HepG2 (cell line): ENCODE measurements around the gene SPRYD4. TPM values are rescaled to one million over a fixed set of nuclear protein-coding genes. Genes with fewer than 3 reads are reported as not detected.

Experiments
- ARNT2 ChIP-seq: sonication (generic); formaldehyde crosslinking; IDR thresholded peaks from 2 replicates; pipeline ENCODE4 v1.8.0; 2022; ENCODE audit warnings: mild to moderate bottlenecking, low read depth, missing genetic modification reagents, moderate library complexity
- ATF6 ChIP-seq: sonication (generic); formaldehyde crosslinking; conservative IDR thresholded peaks from 2 replicates; pipeline ENCODE4 v1.4.0; 2020; ENCODE audit warnings: missing genetic modification reagents
- ATM ChIP-seq: fragments of 450-650 bp; IDR thresholded peaks from 2 replicates; pipeline ENCODE4 v1.7.1; 2017; ENCODE audit warnings: mild to moderate bottlenecking, borderline replicate concordance
- ELF4 ChIP-seq: sonication (generic); formaldehyde crosslinking; IDR thresholded peaks from 2 replicates; pipeline ENCODE4 v1.5.0; 2020; ENCODE audit warnings: missing genetic modification reagents, mild to moderate bottlenecking, moderate library complexity, borderline replicate concordance
- RAD21 ChIP-seq: fragments of 450-650 bp; formaldehyde crosslinking; IDR thresholded peaks from 2 replicates; pipeline ENCODE4 v1.5.0; 2020; ENCODE audit warnings: mild to moderate bottlenecking
- TCF12 ChIP-seq, 2 experiments: fragments of 450-650 bp in 1 of 2; sonication (generic) in 1 of 2; formaldehyde crosslinking in 1 of 2; IDR thresholded peaks; 2 replicates each; pipeline versions ENCODE4 v1.6.1 to v1.8.0; 2017 to 2022; ENCODE audit warnings: antibody characterized with exemption in 1 of 2, mild to moderate bottlenecking in 1 of 2, missing genetic modification reagents in 1 of 2, moderate library complexity in 1 of 2
- ZBTB1 ChIP-seq: sonication (generic); formaldehyde crosslinking; IDR thresholded peaks from 2 replicates; pipeline ENCODE4 v1.4.0; 2020; ENCODE audit warnings: missing genetic modification reagents, borderline replicate concordance
- ZNF230 ChIP-seq: sonication (generic); formaldehyde crosslinking; IDR thresholded peaks from 2 replicates; pipeline ENCODE4 v1.4.0; 2020; ENCODE audit warnings: mild to moderate bottlenecking, missing genetic modification reagents
- ZNF263 ChIP-seq: sonication (generic); formaldehyde crosslinking; IDR thresholded peaks from 2 replicates; pipeline ENCODE4 v1.4.0; 2020; ENCODE audit warnings: missing genetic modification reagents
- ZNF354B ChIP-seq: sonication (generic); formaldehyde crosslinking; IDR thresholded peaks from 2 replicates; pipeline ENCODE4 v1.8.0; 2022; ENCODE audit warnings: mild to moderate bottlenecking, missing genetic modification reagents
- ZNF672 ChIP-seq: sonication (generic); formaldehyde crosslinking; IDR thresholded peaks from 2 replicates; pipeline ENCODE4 v1.8.1; 2022; ENCODE audit warnings: missing genetic modification reagents
- ZNF777 ChIP-seq: sonication (generic); formaldehyde crosslinking; IDR thresholded peaks from 2 replicates; pipeline ENCODE4 v1.4.0; 2020; ENCODE audit warnings: missing genetic modification reagents
- ZNF891 ChIP-seq: sonication (generic); formaldehyde crosslinking; IDR thresholded peaks from 2 replicates; pipeline ENCODE4 v1.5.0; 2020; ENCODE audit warnings: mild to moderate bottlenecking, missing genetic modification reagents
- polyA plus RNA-seq, 8 experiments: library from polyadenylated mRNA; depleted of rRNA in 3 of 8; stranded (reverse) in 7 of 8; unstranded in 1 of 8; fragments of >200 nt; fragmentation: Illumina TruSeq in 4 of 8; extraction: Trizol in 4 of 8; gene quantifications; 2 replicates each; pipeline versions ENCODE4 v1.2.1 to v1.2.3, GENCODE V29; 2011 to 2016; ENCODE audit warnings: low read depth in 4 of 8, missing spikeins in 1 of 8, mixed read lengths in 1 of 8; ENCODE audit not compliant: insufficient read depth in 1 of 8
- total RNA-seq, 5 experiments: library from RNA; depleted of rRNA; stranded (reverse); fragments of >200 nt; fragmentation: Illumina TruSeq; extraction: Trizol; gene quantifications; 2 replicates each; pipeline ENCODE4 v1.2.3, GENCODE V29; 2016; ENCODE audit warnings: low read depth in 1 of 5
- TF ChIP-seq, protein P1 (sequence below): IDR thresholded peaks from 2 replicates; pipeline ENCODE4 v1.6.1; 2012; ENCODE audit warnings: low read length, improper control_type of control experiment
- TF ChIP-seq, protein P2 (sequence below): sonication (generic); formaldehyde crosslinking; IDR thresholded peaks from 2 replicates; pipeline ENCODE4 v1.5.1; 2020; ENCODE audit warnings: mild to moderate bottlenecking, moderate library complexity, missing genetic modification reagents
- TF ChIP-seq, protein P3 (sequence below): sonication (generic); formaldehyde crosslinking; IDR thresholded peaks from 2 replicates; pipeline ENCODE4; 2020; ENCODE audit warnings: missing genetic modification reagents, mild to moderate bottlenecking, borderline replicate concordance
- TF ChIP-seq, protein P4 (sequence below): sonication (generic); formaldehyde crosslinking; IDR thresholded peaks from 2 replicates; pipeline ENCODE4 v1.5.0; 2020; ENCODE audit warnings: missing genetic modification reagents

The SPRYD4 gene
- total and polyA plus RNA-seq, 2 of the 13 experiments (the other 11 are each of a cell fraction or from before 2014, with no cell fraction given): 3.9 to 4.5 TPM

- TF ChIP-seq, protein P1, sequence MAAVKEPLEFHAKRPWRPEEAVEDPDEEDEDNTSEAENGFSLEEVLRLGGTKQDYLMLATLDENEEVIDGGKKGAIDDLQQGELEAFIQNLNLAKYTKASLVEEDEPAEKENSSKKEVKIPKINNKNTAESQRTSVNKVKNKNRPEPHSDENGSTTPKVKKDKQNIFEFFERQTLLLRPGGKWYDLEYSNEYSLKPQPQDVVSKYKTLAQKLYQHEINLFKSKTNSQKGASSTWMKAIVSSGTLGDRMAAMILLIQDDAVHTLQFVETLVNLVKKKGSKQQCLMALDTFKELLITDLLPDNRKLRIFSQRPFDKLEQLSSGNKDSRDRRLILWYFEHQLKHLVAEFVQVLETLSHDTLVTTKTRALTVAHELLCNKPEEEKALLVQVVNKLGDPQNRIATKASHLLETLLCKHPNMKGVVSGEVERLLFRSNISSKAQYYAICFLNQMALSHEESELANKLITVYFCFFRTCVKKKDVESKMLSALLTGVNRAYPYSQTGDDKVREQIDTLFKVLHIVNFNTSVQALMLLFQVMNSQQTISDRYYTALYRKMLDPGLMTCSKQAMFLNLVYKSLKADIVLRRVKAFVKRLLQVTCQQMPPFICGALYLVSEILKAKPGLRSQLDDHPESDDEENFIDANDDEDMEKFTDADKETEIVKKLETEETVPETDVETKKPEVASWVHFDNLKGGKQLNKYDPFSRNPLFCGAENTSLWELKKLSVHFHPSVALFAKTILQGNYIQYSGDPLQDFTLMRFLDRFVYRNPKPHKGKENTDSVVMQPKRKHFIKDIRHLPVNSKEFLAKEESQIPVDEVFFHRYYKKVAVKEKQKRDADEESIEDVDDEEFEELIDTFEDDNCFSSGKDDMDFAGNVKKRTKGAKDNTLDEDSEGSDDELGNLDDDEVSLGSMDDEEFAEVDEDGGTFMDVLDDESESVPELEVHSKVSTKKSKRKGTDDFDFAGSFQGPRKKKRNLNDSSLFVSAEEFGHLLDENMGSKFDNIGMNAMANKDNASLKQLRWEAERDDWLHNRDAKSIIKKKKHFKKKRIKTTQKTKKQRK: no peak
- peak; percentile 65; the same call in 1 of the 2 replicates for TF ChIP-seq ZNF230
- TF ChIP-seq, protein P2, sequence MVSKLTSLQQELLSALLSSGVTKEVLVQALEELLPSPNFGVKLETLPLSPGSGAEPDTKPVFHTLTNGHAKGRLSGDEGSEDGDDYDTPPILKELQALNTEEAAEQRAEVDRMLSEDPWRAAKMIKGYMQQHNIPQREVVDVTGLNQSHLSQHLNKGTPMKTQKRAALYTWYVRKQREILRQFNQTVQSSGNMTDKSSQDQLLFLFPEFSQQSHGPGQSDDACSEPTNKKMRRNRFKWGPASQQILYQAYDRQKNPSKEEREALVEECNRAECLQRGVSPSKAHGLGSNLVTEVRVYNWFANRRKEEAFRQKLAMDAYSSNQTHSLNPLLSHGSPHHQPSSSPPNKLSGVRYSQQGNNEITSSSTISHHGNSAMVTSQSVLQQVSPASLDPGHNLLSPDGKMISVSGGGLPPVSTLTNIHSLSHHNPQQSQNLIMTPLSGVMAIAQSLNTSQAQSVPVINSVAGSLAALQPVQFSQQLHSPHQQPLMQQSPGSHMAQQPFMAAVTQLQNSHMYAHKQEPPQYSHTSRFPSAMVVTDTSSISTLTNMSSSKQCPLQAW (CRISPR knock-in tag): peak; percentile 61; the same call in 1 of the 2 replicates
- 0 out of 2 replicates have a peak, but pooled peaks have one; percentile 48 for TF ChIP-seq ZNF672 (CRISPR knock-in tag)
- TF ChIP-seq ZBTB1: no peak
- no peak for TF ChIP-seq ELF4 (CRISPR knock-in tag)
- TF ChIP-seq RAD21 (CRISPR knock-in tag): peak; percentile 54; the same call in 1 of the 2 replicates
- peak; percentile 72; the same call in 1 of the 2 replicates for TF ChIP-seq ARNT2
- TF ChIP-seq ZNF263 (CRISPR knock-in tag): no peak
- TF ChIP-seq, protein P3, sequence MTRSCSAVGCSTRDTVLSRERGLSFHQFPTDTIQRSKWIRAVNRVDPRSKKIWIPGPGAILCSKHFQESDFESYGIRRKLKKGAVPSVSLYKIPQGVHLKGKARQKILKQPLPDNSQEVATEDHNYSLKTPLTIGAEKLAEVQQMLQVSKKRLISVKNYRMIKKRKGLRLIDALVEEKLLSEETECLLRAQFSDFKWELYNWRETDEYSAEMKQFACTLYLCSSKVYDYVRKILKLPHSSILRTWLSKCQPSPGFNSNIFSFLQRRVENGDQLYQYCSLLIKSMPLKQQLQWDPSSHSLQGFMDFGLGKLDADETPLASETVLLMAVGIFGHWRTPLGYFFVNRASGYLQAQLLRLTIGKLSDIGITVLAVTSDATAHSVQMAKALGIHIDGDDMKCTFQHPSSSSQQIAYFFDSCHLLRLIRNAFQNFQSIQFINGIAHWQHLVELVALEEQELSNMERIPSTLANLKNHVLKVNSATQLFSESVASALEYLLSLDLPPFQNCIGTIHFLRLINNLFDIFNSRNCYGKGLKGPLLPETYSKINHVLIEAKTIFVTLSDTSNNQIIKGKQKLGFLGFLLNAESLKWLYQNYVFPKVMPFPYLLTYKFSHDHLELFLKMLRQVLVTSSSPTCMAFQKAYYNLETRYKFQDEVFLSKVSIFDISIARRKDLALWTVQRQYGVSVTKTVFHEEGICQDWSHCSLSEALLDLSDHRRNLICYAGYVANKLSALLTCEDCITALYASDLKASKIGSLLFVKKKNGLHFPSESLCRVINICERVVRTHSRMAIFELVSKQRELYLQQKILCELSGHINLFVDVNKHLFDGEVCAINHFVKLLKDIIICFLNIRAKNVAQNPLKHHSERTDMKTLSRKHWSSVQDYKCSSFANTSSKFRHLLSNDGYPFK (CRISPR knock-in tag): peak; percentile 88; the same call in 1 of the 2 replicates
- TF ChIP-seq TCF12 (IDR thresholded peaks at IDR 0.05): no peak
- no peak for TF ChIP-seq TCF12 (CRISPR knock-in tag; IDR thresholded peaks at IDR 0.05)
- peak; percentile 46; the same call in 1 of the 2 replicates for TF ChIP-seq ZNF777 (CRISPR knock-in tag)
- no peak; the same call in 1 of the 2 replicates for TF ChIP-seq ATF6 (CRISPR knock-in tag)
- no peak for TF ChIP-seq ATM
- no peak for TF ChIP-seq ZNF354B
- TF ChIP-seq, protein P4, sequence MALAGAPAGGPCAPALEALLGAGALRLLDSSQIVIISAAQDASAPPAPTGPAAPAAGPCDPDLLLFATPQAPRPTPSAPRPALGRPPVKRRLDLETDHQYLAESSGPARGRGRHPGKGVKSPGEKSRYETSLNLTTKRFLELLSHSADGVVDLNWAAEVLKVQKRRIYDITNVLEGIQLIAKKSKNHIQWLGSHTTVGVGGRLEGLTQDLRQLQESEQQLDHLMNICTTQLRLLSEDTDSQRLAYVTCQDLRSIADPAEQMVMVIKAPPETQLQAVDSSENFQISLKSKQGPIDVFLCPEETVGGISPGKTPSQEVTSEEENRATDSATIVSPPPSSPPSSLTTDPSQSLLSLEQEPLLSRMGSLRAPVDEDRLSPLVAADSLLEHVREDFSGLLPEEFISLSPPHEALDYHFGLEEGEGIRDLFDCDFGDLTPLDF (CRISPR knock-in tag): peak; percentile 86
- TF ChIP-seq ZNF891 (CRISPR knock-in tag): peak; percentile 87
Observed at GRCh38 chr12:56468216-56469006, at the start of gene SPRYD4 (continued).
